Natural killer cell treated with Interleukin-12 subunit alpha and Interleukin-12 subunit beta and Interleukin-15 and Interleukin-18, amount 100 ng/mL, for 72 hours (primary cell): ENCODE results near the gene ACVR1. TPM values are rescaled to one million over a fixed set of nuclear protein-coding genes. Genes with fewer than 3 reads are reported as not detected.
"Not testable (repeated sequence)": the region's sequence is repeated elsewhere in the genome, so short reads cannot be mapped to it uniquely, and the experiment has no call there.

ENCODE experiments used
- ATAC-seq, 2 donors: fragments of 150-1000 bp; cut with Tn5 transposase in 1 of 2; sonication (Bioruptor Pico), chemical (Tn5 transposase) in 1 of 2; 2 replicates each; pipeline ENCODE4 v1.10.0; 2021
- DNase-seq: peaks from one replicate; pipeline ENCODE4 v3.0.0; 2022; ENCODE audit warnings: low spot score
- H3K27ac Mint-ChIP-seq, 2 donors: 1 replicate in 1 of 2; 2 replicates in 1 of 2; pipeline ENCODE4 v1.8.0; 2022; ENCODE audit warnings: mixed read lengths in 2 of 2, mild to moderate bottlenecking in 1 of 2, moderate library complexity in 1 of 2
- H3K27me3 Mint-ChIP-seq, 2 donors: 1 replicate in 1 of 2; 2 replicates in 1 of 2; pipeline ENCODE4 v1.8.0; 2022; ENCODE audit warnings: mixed read lengths in 2 of 2
- H3K36me3 Mint-ChIP-seq: one replicate; pipeline ENCODE4 v1.8.0; 2022; ENCODE audit warnings: mixed read lengths
- H3K4me1 Mint-ChIP-seq, 2 donors: 1 replicate in 1 of 2; 2 replicates in 1 of 2; pipeline ENCODE4 v1.8.0; 2022; ENCODE audit warnings: low read depth in 2 of 2, mixed read lengths in 2 of 2, mild to moderate bottlenecking in 1 of 2
- H3K4me3 Mint-ChIP-seq: one replicate; pipeline ENCODE4 v1.8.0; 2022; ENCODE audit warnings: mixed read lengths
- H3K9me3 Mint-ChIP-seq: 2 replicates; pipeline ENCODE4 v1.8.0; 2022; ENCODE audit warnings: mixed read lengths
- total RNA-seq, 2 donors: library from RNA; stranded (reverse); gene quantifications; one replicate each; pipeline ENCODE4 v1.2.3, GENCODE V29; 2022

The ACVR1 gene
- total RNA-seq, 2 donors from 2014 or later, result 5.7 to 14.3 TPM

GRCh38 chr2:157756447-157756846 lies 119.7 kb downstream of the ACVR1 start:
- not testable (repeated sequence) for H3K27ac Mint-ChIP-seq, H3K9me3 Mint-ChIP-seq, H3K4me1 Mint-ChIP-seq, ATAC-seq, H3K4me3 Mint-ChIP-seq, DNase-seq, H3K27me3 Mint-ChIP-seq
- H3K36me3 Mint-ChIP-seq, result peaks cover 43% of the 10 kb centered on the region

GRCh38 chr2:157751462-157752058 lies 124.6 kb downstream of the ACVR1 start:
- Mint-ChIP-seq H3K9me3 (no peaks in the 10 kb centered on the region), H3K4me3 (no peak overlapping the region), H3K36me3 (peaks cover 28% of the 10 kb centered on the region), H3K27me3 (no peaks in the 10 kb centered on the region), H3K27ac (no peak overlapping the region), H3K4me1 (peaks cover 0 to 5% of the 10 kb centered on the region in 2 donors)
- ATAC-seq (no peak), DNase-seq (no peak)

GRCh38 chr2:157749684-157750083 lies 126.4 kb downstream of the ACVR1 start:
- DNase-seq (no peak), ATAC-seq (peak in 1 of 2 donors; percentile 20)
- no peaks in the 10 kb centered on the region for H3K27me3 Mint-ChIP-seq
- H3K9me3 Mint-ChIP-seq, result no peaks in the 10 kb centered on the region
- no peak overlapping the region for H3K27ac Mint-ChIP-seq
- H3K4me3 Mint-ChIP-seq, result no peak overlapping the region
- peaks cover 14% of the 10 kb centered on the region for H3K36me3 Mint-ChIP-seq
- H3K4me1 Mint-ChIP-seq, result peaks cover 0 to 5% of the 10 kb centered on the region in 2 donors

- ATAC-seq, result no peak
Observed at GRCh38 chr2:157748371-157749142, 127.6 kb downstream of the ACVR1 start.

GRCh38 chr2:157747695-157748370 lies 128.3 kb downstream of the ACVR1 start:
- DNase-seq, result no peak
- peaks cover 5% of the 10 kb centered on the region for H3K36me3 Mint-ChIP-seq
- no peaks in the 10 kb centered on the region for H3K27me3 Mint-ChIP-seq
- H3K4me3 Mint-ChIP-seq, result no peak overlapping the region
- no peak for ATAC-seq
- no peak overlapping the region for H3K27ac Mint-ChIP-seq
- no peaks in the 10 kb centered on the region for H3K9me3 Mint-ChIP-seq
- peaks cover 4 to 5% of the 10 kb centered on the region in 2 donors for H3K4me1 Mint-ChIP-seq

More at GRCh38 chr2:157748371-157749142, 127.6 kb downstream of the ACVR1 start:
- H3K9me3 Mint-ChIP-seq, result no peaks in the 10 kb centered on the region
- DNase-seq, result no peak
- peaks cover 5% of the 10 kb centered on the region for H3K36me3 Mint-ChIP-seq
- H3K4me3 Mint-ChIP-seq, result no peak overlapping the region
- H3K27ac Mint-ChIP-seq, result no peak overlapping the region
- H3K27me3 Mint-ChIP-seq, result no peaks in the 10 kb centered on the region
- peaks cover 0 to 5% of the 10 kb centered on the region in 2 donors for H3K4me1 Mint-ChIP-seq

GRCh38 chr2:157747280-157747679 lies 128.8 kb downstream of the ACVR1 start:
- no peak overlapping the region for H3K4me3 Mint-ChIP-seq
- no peak for ATAC-seq
- H3K27me3 Mint-ChIP-seq, result no peaks in the 10 kb centered on the region
- peaks cover 5% of the 10 kb centered on the region for H3K36me3 Mint-ChIP-seq
- peaks cover 5 to 6% of the 10 kb centered on the region in 2 donors for H3K4me1 Mint-ChIP-seq
- no peak for DNase-seq
- no peak overlapping the region for H3K27ac Mint-ChIP-seq
- no peaks in the 10 kb centered on the region for H3K9me3 Mint-ChIP-seq

GRCh38 chr2:157746234-157746950 lies 129.7 kb downstream of the ACVR1 start:
- peaks cover 5% of the 10 kb centered on the region for H3K36me3 Mint-ChIP-seq
- no peaks in the 10 kb centered on the region for H3K9me3 Mint-ChIP-seq
- ATAC-seq (no peak), DNase-seq (no peak)
- no peak overlapping the region for H3K4me3 Mint-ChIP-seq
- H3K4me1 Mint-ChIP-seq, result peaks cover 5 to 10% of the 10 kb centered on the region in 2 donors
- no peaks in the 10 kb centered on the region for H3K27me3 Mint-ChIP-seq
- H3K27ac Mint-ChIP-seq, result no peak overlapping the region

GRCh38 chr2:157744571-157745076 lies 131.5 kb downstream of the ACVR1 start:
- ATAC-seq (no peak), DNase-seq (no peak)
- Mint-ChIP-seq H3K36me3 (no peaks in the 10 kb centered on the region), H3K27ac (no peak overlapping the region), H3K9me3 (no peaks in the 10 kb centered on the region), H3K4me3 (no peak overlapping the region), H3K4me1 (peaks cover 5 to 10% of the 10 kb centered on the region in 2 donors), H3K27me3 (no peaks in the 10 kb centered on the region)

GRCh38 chr2:157743051-157743450 lies 133.1 kb downstream of the ACVR1 start:
- peaks cover 5 to 10% of the 10 kb centered on the region in 2 donors for H3K4me1 Mint-ChIP-seq
- no peak overlapping the region for H3K4me3 Mint-ChIP-seq
- ATAC-seq (peak; percentile 66 to 88), DNase-seq (no peak)
- no peaks in the 10 kb centered on the region for H3K36me3 Mint-ChIP-seq
- H3K9me3 Mint-ChIP-seq, result no peaks in the 10 kb centered on the region
- no peak overlapping the region for H3K27ac Mint-ChIP-seq
- H3K27me3 Mint-ChIP-seq, result no peaks in the 10 kb centered on the region

- Mint-ChIP-seq H3K36me3 (no peaks in the 10 kb centered on the region), H3K27me3 (no peaks in the 10 kb centered on the region), H3K9me3 (no peaks in the 10 kb centered on the region), H3K4me3 (no peak overlapping the region), H3K27ac (no peak overlapping the region), H3K4me1 (peaks cover 5 to 10% of the 10 kb centered on the region in 2 donors)
- DNase-seq (no peak), ATAC-seq (peak in 1 of 2 donors; percentile 15)
Observed at GRCh38 chr2:157741819-157742484, 134.2 kb downstream of the ACVR1 start.

GRCh38 chr2:157737656-157738055 lies 138.5 kb downstream of the ACVR1 start:
- Mint-ChIP-seq H3K4me3 (no peak overlapping the region), H3K27ac (no peak overlapping the region), H3K36me3 (peaks cover 4% of the 10 kb centered on the region), H3K4me1 (peaks cover 4 to 5% of the 10 kb centered on the region in 2 donors), H3K9me3 (no peaks in the 10 kb centered on the region), H3K27me3 (no peaks in the 10 kb centered on the region)
- ATAC-seq (no peak), DNase-seq (no peak)

GRCh38 chr2:157735532-157735931 lies 140.6 kb downstream of the ACVR1 start:
- ATAC-seq (no peak), DNase-seq (no peak)
- no peaks in the 10 kb centered on the region for H3K4me1 Mint-ChIP-seq
- H3K4me3 Mint-ChIP-seq, result no peak overlapping the region
- H3K9me3 Mint-ChIP-seq, result no peaks in the 10 kb centered on the region
- peaks cover 4% of the 10 kb centered on the region for H3K36me3 Mint-ChIP-seq
- no peak overlapping the region for H3K27ac Mint-ChIP-seq
- no peaks in the 10 kb centered on the region for H3K27me3 Mint-ChIP-seq

- no peaks in the 10 kb centered on the region for H3K27me3 Mint-ChIP-seq
- DNase-seq (no peak), ATAC-seq (no peak)
- peaks cover 11% of the 10 kb centered on the region for H3K36me3 Mint-ChIP-seq
- no peaks in the 10 kb centered on the region for H3K4me1 Mint-ChIP-seq
- H3K27ac Mint-ChIP-seq, result no peak overlapping the region
- no peak overlapping the region for H3K4me3 Mint-ChIP-seq
- H3K9me3 Mint-ChIP-seq, result peaks cover 8% of the 10 kb centered on the region
Observed at GRCh38 chr2:157733263-157733662, 142.9 kb downstream of the ACVR1 start.
